SK-N-MC (cell line): ENCODE measurements around the gene BCAS4.

Experiments used
- EZH2 ChIP-seq: fragments of 200-600 bp; sonication (generic); IDR thresholded peaks from one replicate; pipeline ENCODE4 v1.6.1; 2017; ENCODE audit warnings: antibody characterized with exemption
- POLR2AphosphoS5 ChIP-seq: IDR thresholded peaks from 2 replicates; pipeline ENCODE4 v1.6.1; 2012; ENCODE audit warnings: mild to moderate bottlenecking, low read depth, low read length, borderline replicate concordance

GRCh38 chr20:50886184-50886790 is 91.4 kb downstream of the BCAS4 start:
- TF ChIP-seq POLR2AphosphoS5 (no peak; the same call in 1 of the 2 replicates), EZH2 (no peak)
